ENCODE results near the gene JAZF1.

The JAZF1 gene

DNA sequence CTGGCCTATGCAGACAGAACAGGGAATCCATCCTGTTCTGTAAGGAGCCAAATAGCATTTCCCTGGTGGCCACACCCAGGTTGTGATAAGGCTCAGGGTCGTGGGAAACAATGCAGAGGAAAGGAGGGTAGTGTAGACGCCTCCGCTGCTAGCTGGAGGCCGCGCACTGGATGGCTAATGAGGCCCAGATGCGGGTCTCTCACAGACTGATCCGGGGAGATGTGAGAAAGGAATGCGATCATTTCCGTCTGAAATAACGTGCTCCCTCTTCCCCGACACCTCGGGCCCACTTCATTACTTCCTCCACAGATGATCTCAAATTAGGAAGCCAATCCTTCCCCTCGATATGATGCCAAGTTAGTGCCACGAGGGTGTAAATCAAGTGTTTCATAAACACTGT lies 237.4 kb downstream of the JAZF1 start:
- Histone ChIP-seq H3K36me3 (ENCODE audit: insufficient read depth) (no peaks in the 10 kb centered on the region), H3K4me3 (IDR thresholded peaks at IDR 0.05; ENCODE audit: insufficient read depth, low read depth, low read length) (no peak overlapping the region), H3K27ac (no peak overlapping the region), H4K20me1 (ENCODE audit: insufficient read depth) (no peaks in the 10 kb centered on the region), H3K27me3 (ENCODE audit: insufficient read depth, low read depth) (no peaks in the 10 kb centered on the region), H2AFZ (ENCODE audit: low read depth) (no peak overlapping the region), H3K79me2 (ENCODE audit: insufficient read depth, low read depth) (no peaks in the 10 kb centered on the region), H3K4me1 (ENCODE audit: low read depth, poor library complexity, severe bottlenecking) (no peaks in the 10 kb centered on the region), H3K9ac (no peak overlapping the region), H3K4me2 (no peak overlapping the region)
- no peak for TF ChIP-seq CTCF (conservative IDR thresholded peaks at IDR 0.05; ENCODE audit: low read depth, low read length)

GRCh38 chr7:27942711-27943110 lies 237.9 kb downstream of the JAZF1 start:
- Histone ChIP-seq H3K4me1 (ENCODE audit: low read depth, poor library complexity, severe bottlenecking) (no peaks in the 10 kb centered on the region), H3K27me3 (ENCODE audit: insufficient read depth, low read depth) (no peaks in the 10 kb centered on the region), H3K9ac (no peak overlapping the region), H3K4me3 (IDR thresholded peaks at IDR 0.05; ENCODE audit: insufficient read depth, low read depth, low read length) (no peak overlapping the region), H2AFZ (ENCODE audit: low read depth) (no peak overlapping the region), H3K27ac (no peak overlapping the region), H4K20me1 (ENCODE audit: insufficient read depth) (no peaks in the 10 kb centered on the region), H3K79me2 (ENCODE audit: insufficient read depth, low read depth) (no peaks in the 10 kb centered on the region), H3K4me2 (no peak overlapping the region), H3K36me3 (ENCODE audit: insufficient read depth) (no peaks in the 10 kb centered on the region)
- no peak for TF ChIP-seq CTCF (conservative IDR thresholded peaks at IDR 0.05; ENCODE audit: low read depth, low read length)

DNA sequence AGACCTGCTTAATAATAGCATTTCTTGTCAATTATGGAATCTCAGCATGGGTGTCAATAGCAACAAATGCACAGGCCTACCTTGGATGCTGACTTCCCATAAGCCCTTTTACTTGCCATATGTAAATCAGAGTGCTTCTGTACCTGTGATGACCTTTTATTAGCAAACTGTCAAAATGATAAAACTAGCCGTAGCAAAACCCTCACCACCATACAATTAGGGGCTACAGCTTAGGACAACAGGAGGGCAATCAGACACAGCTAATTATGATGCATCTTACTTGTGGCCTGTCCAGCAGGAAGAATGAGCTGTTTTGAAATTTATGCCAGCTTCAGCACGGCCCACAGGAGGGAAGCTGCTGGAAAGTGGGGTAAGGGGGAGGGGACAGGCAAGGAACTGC lies 239.1 kb downstream of the JAZF1 start:
- no peaks in the 10 kb centered on the region for H3K79me2 ChIP-seq (ENCODE audit: insufficient read depth, low read depth)
- no peak overlapping the region for H3K4me2 ChIP-seq
- H3K4me1 ChIP-seq (ENCODE audit: low read depth, poor library complexity, severe bottlenecking), result no peaks in the 10 kb centered on the region
- H4K20me1 ChIP-seq (ENCODE audit: insufficient read depth), result no peaks in the 10 kb centered on the region
- H3K36me3 ChIP-seq (ENCODE audit: insufficient read depth), result no peaks in the 10 kb centered on the region
- no peak overlapping the region for H2AFZ ChIP-seq (ENCODE audit: low read depth)
- no peak overlapping the region for H3K27ac ChIP-seq
- no peak overlapping the region for H3K4me3 ChIP-seq (IDR thresholded peaks at IDR 0.05; ENCODE audit: insufficient read depth, low read depth, low read length)
- no peak for TF ChIP-seq CTCF (conservative IDR thresholded peaks at IDR 0.05; ENCODE audit: low read depth, low read length)
- no peak overlapping the region for H3K9ac ChIP-seq
- no peaks in the 10 kb centered on the region for H3K27me3 ChIP-seq (ENCODE audit: insufficient read depth, low read depth)

- H3K27me3 ChIP-seq (ENCODE audit: insufficient read depth, low read depth), result no peaks in the 10 kb centered on the region
- TF ChIP-seq CTCF (conservative IDR thresholded peaks at IDR 0.05; ENCODE audit: low read depth, low read length), result no peak
These were observed 240.3 kb downstream of the JAZF1 start for GRCh38 chr7:27940341-27940740.

GRCh38 chr7:27939893-27940292 lies 240.7 kb downstream of the JAZF1 start:
- Histone ChIP-seq H3K27me3 (ENCODE audit: insufficient read depth, low read depth) (no peaks in the 10 kb centered on the region), H3K79me2 (ENCODE audit: insufficient read depth, low read depth) (no peaks in the 10 kb centered on the region), H3K27ac (no peak overlapping the region), H3K4me3 (IDR thresholded peaks at IDR 0.05; ENCODE audit: insufficient read depth, low read depth, low read length) (no peak overlapping the region), H3K36me3 (ENCODE audit: insufficient read depth) (no peaks in the 10 kb centered on the region), H3K4me2 (no peak overlapping the region), H4K20me1 (ENCODE audit: insufficient read depth) (no peaks in the 10 kb centered on the region), H3K9ac (no peak overlapping the region), H2AFZ (ENCODE audit: low read depth) (no peak overlapping the region), H3K4me1 (ENCODE audit: low read depth, poor library complexity, severe bottlenecking) (no peaks in the 10 kb centered on the region)
- TF ChIP-seq CTCF (conservative IDR thresholded peaks at IDR 0.05; ENCODE audit: low read depth, low read length), result no peak

More at GRCh38 chr7:27940341-27940740, 240.3 kb downstream of the JAZF1 start:
- H3K4me2 ChIP-seq, result no peak overlapping the region
- H4K20me1 ChIP-seq (ENCODE audit: insufficient read depth), result no peaks in the 10 kb centered on the region
- no peak overlapping the region for H3K4me3 ChIP-seq (IDR thresholded peaks at IDR 0.05; ENCODE audit: insufficient read depth, low read depth, low read length)
- H3K27ac ChIP-seq, result no peak overlapping the region
- H2AFZ ChIP-seq (ENCODE audit: low read depth), result no peak overlapping the region
- H3K79me2 ChIP-seq (ENCODE audit: insufficient read depth, low read depth), result no peaks in the 10 kb centered on the region
- H3K36me3 ChIP-seq (ENCODE audit: insufficient read depth), result no peaks in the 10 kb centered on the region
- H3K9ac ChIP-seq, result no peak overlapping the region
- no peaks in the 10 kb centered on the region for H3K4me1 ChIP-seq (ENCODE audit: low read depth, poor library complexity, severe bottlenecking)
